PC-3 (cell line): Measurements from ENCODE around the gene SGO2. TPM values are rescaled to one million over a fixed set of nuclear protein-coding genes. Genes with fewer than 3 reads are reported as not detected.
A peak's percentile ranks its signal among the peaks of the same experiment; 100 is the strongest.

Experiments used
- ATAC-seq: fragments of 200-7000 bp; cut with Tn5 transposase; 2 replicates; pipeline ENCODE4 v1.9.1; 2020; ENCODE audit warnings: mild to moderate bottlenecking, moderate library complexity
- BruUV-seq: library from RNA; stranded (reverse); fragments of 400-500 nt; replicated peaks from 2 replicates; lab custom pipeline; 2021; lab: Mats Ljungman, UMichigan
- CTCF ChIA-PET: fragments of 300-600 bp; sonication (Branson Sonifier 250); formaldehyde crosslinking; loops from one replicate; lab custom pipeline; 2022; ENCODE audit warnings: antibody characterized with exemption; lab: Charles Lee
- POLR2A ChIA-PET: fragments of 300-600 bp; sonication (Branson Sonifier 250); formaldehyde crosslinking; loops from one replicate; lab custom pipeline; 2022; ENCODE audit warnings: antibody characterized with exemption; ENCODE audit not compliant: unreplicated experiment; lab: Charles Lee
- DNase-seq: peaks from one replicate; pipeline ENCODE4 v3.0.0-alpha.2; 2015
- H2AFZ ChIP-seq: fragments of 300-600 bp; sonication (generic); 2 replicates; pipeline ENCODE4 v1.6.0; 2016; ENCODE audit warnings: antibody characterized with exemption, low read length
- H3F3A ChIP-seq: fragments of 300-600 bp; sonication (generic); one replicate; pipeline ENCODE4 v1.6.0; 2017; ENCODE audit warnings: antibody characterized with exemption, low read length, control low read depth, mild to moderate bottlenecking; ENCODE audit not compliant: unreplicated experiment
- H3K27ac ChIP-seq: fragments of 300-600 bp; sonication (generic); 2 replicates; pipeline ENCODE4 v1.5.1; 2016; ENCODE audit warnings: mild to moderate bottlenecking, low read length
- H3K27me3 ChIP-seq: fragments of 300-600 bp; sonication (generic); 2 replicates; pipeline ENCODE4 v1.6.1; 2016; ENCODE audit warnings: low read length, mixed read lengths
- H3K36me3 ChIP-seq: fragments of 300-600 bp; sonication (generic); 2 replicates; pipeline ENCODE4 v1.6.1; 2016; ENCODE audit warnings: low read depth, mixed run types, low read length, mixed read lengths
- H3K4me1 ChIP-seq: fragments of 300-600 bp; sonication (generic); 2 replicates; pipeline ENCODE4 v1.5.1; 2016; ENCODE audit warnings: low read length; ENCODE audit not compliant: insufficient read depth
- H3K4me2 ChIP-seq: fragments of 300-600 bp; sonication (generic); 2 replicates; pipeline ENCODE4 v1.6.0; 2016; ENCODE audit warnings: low read length
- H3K4me3 ChIP-seq: fragments of 300-600 bp; sonication (generic); 2 replicates; pipeline ENCODE4 v1.5.1; 2016; ENCODE audit warnings: mild to moderate bottlenecking, low read length, mixed read lengths
- H3K79me2 ChIP-seq: fragments of 300-600 bp; sonication (generic); 2 replicates; pipeline ENCODE4 v1.6.1; 2017; ENCODE audit warnings: low read length, mixed read lengths
- H3K9ac ChIP-seq: fragments of 300-600 bp; sonication (generic); 2 replicates; pipeline ENCODE4 v1.6.0; 2016; ENCODE audit warnings: mild to moderate bottlenecking, low read length
- H3K9me2 ChIP-seq: fragments of 300-600 bp; sonication (generic); replicated peaks from 2 replicates; pipeline ENCODE4 v1.6.1; 2016; ENCODE audit warnings: mixed run types, low read length, mixed read lengths
- H3K9me3 ChIP-seq: fragments of 300-600 bp; sonication (generic); 2 replicates; pipeline ENCODE4 v1.6.1; 2016; ENCODE audit warnings: low read length, mixed read lengths
- H4K20me1 ChIP-seq: fragments of 300-600 bp; sonication (generic); 2 replicates; pipeline ENCODE4 v1.6.1; 2016; ENCODE audit warnings: low read length, mixed read lengths
- EZH2 ChIP-seq: fragments of 300-600 bp; sonication (generic); IDR thresholded peaks from one replicate; pipeline ENCODE4 v1.6.1; 2017; ENCODE audit warnings: antibody characterized with exemption, mild to moderate bottlenecking, low read length; ENCODE audit not compliant: unreplicated experiment
- EZH2phosphoT487 ChIP-seq: fragments of 300-600 bp; sonication (generic); IDR thresholded peaks from 2 replicates; pipeline ENCODE4 v1.6.1; 2018; ENCODE audit warnings: mild to moderate bottlenecking, antibody characterized with exemption, low read length, borderline replicate concordance
- intact Hi-C: fragments of 100-400 bp; cut with micrococcal nuclease; formaldehyde crosslinking; loops from 2 replicates; pipeline ENCODE4 v1.9.0; 2023
- total RNA-seq: library from RNA; depleted of rRNA; stranded (reverse); fragments of >200 nt; gene quantifications from 2 replicates; pipeline ENCODE4 v1.2.3, GENCODE V29; 2014
- TF ChIP-seq, protein P1 (sequence below): fragments of 300-600 bp; sonication (generic); conservative IDR thresholded peaks from 2 replicates; pipeline ENCODE4 v1.5.1; 2017; ENCODE audit warnings: antibody characterized with exemption, low read depth, mild to moderate bottlenecking, low read length

Gene SGO2
- total RNA-seq, 1 experiment from 2014 or later, result 25.6 TPM

GRCh38 chr2:200585730-200586643, 60.0 kb downstream of the SGO2 start, which contains the start of gene AOX1:
Gene AOX1, plus strand, starts transcription at chr2:200586014. Its CDS starts 95 bp downstream, at chr2:200586109.
- Histone ChIP-seq H4K20me1 (no peaks in the 10 kb centered on the region), H3K9ac (no peak within 1 kb of the TSS), H3K9me3 (no peaks in the 10 kb centered on the region), H3K4me2 (no peak within 1 kb of the TSS), H3K79me2 (no peaks in the 10 kb centered on the region), H3K27me3 (no peaks in the 10 kb centered on the region), H3F3A (no peaks in the 10 kb centered on the region), H3K27ac (no peak within 1 kb of the TSS), H3K9me2 (no peaks in the 10 kb centered on the region), H3K4me3 (no peak within 1 kb of the TSS), H2AFZ (no peak within 1 kb of the TSS), H3K36me3 (no peaks in the 10 kb centered on the region), H3K4me1 (peaks cover 26% of the 10 kb centered on the region)
- no TSS peak for BruUV-seq
- DNase-seq (no peak), ATAC-seq (no peak)
- no peak for TF ChIP-seq EZH2
- TF ChIP-seq EZH2phosphoT487, result no peak
- TF ChIP-seq, protein P1, sequence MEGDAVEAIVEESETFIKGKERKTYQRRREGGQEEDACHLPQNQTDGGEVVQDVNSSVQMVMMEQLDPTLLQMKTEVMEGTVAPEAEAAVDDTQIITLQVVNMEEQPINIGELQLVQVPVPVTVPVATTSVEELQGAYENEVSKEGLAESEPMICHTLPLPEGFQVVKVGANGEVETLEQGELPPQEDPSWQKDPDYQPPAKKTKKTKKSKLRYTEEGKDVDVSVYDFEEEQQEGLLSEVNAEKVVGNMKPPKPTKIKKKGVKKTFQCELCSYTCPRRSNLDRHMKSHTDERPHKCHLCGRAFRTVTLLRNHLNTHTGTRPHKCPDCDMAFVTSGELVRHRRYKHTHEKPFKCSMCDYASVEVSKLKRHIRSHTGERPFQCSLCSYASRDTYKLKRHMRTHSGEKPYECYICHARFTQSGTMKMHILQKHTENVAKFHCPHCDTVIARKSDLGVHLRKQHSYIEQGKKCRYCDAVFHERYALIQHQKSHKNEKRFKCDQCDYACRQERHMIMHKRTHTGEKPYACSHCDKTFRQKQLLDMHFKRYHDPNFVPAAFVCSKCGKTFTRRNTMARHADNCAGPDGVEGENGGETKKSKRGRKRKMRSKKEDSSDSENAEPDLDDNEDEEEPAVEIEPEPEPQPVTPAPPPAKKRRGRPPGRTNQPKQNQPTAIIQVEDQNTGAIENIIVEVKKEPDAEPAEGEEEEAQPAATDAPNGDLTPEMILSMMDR, result 0 out of 2 replicates have a peak, but pooled peaks have one; percentile 12
- intact Hi-C loops, result no loop called here
- POLR2A ChIA-PET, result no interaction called here
- CTCF ChIA-PET, result no interaction called here

GRCh38 chr2:200586644-200586975, 60.6 kb downstream of the SGO2 start:
- Histone ChIP-seq H3K9me2 (no peaks in the 10 kb centered on the region), H4K20me1 (no peaks in the 10 kb centered on the region), H3K79me2 (no peaks in the 10 kb centered on the region), H3K36me3 (no peaks in the 10 kb centered on the region), H3K9ac (no peak overlapping the region), H3K4me2 (no peak overlapping the region), H3K9me3 (no peaks in the 10 kb centered on the region), H3K27ac (no peak overlapping the region), H3K27me3 (no peaks in the 10 kb centered on the region), H2AFZ (no peak overlapping the region), H3K4me3 (no peak overlapping the region), H3K4me1 (peaks cover 26% of the 10 kb centered on the region), H3F3A (no peaks in the 10 kb centered on the region)
- intact Hi-C loops, result no loop called here
- no TSS peak for BruUV-seq
- CTCF ChIA-PET, result no interaction called here
- no peak for TF ChIP-seq EZH2phosphoT487
- TF ChIP-seq, protein P1, result no peak
- no peak for TF ChIP-seq EZH2
- POLR2A ChIA-PET, result no interaction called here
- DNase-seq (no peak), ATAC-seq (no peak)
